K562 (cell line): ENCODE data around the gene ITPR1. TPM values are rescaled to one million over a fixed set of nuclear protein-coding genes. Genes with fewer than 3 reads are reported as not detected.

ENCODE experiments used
- ATAC-seq: fragments of 200-7000 bp; cut with Tn5 transposase; 3 replicates; pipeline ENCODE4 v1.9.1; 2020; ENCODE audit warnings: moderate library complexity
- BruUV-seq: library from RNA; stranded (reverse); fragments of 400-500 nt; replicated peaks from 2 replicates; lab custom pipeline; 2021; lab: Mats Ljungman, UMichigan
- CTCF ChIA-PET: fragments of 300-600 bp; formaldehyde crosslinking; extraction: SDS; loops from one replicate; lab custom pipeline; 2021; ENCODE audit warnings: low intra/inter-chr PET ratio; lab: Yijun Ruan, JAX
- POLR2A ChIA-PET: fragments of 300-600, 350-650 bp; sonication (Branson Sonifier 250); formaldehyde crosslinking; extraction: SDS; loops from one replicate; lab custom pipeline; 2021; ENCODE audit warnings: antibody characterized with exemption, inconsistent platforms; lab: Yijun Ruan, JAX
- DNase-seq, 4 experiments: peaks; one replicate each; pipeline versions ENCODE4 v3.0.0 to v3.0.0-alpha.2; 2011 to 2018; ENCODE audit warnings: low spot score in 3 of 4, mixed read lengths in 3 of 4; ENCODE audit errors: extremely low read depth in 1 of 4
- FAIRE-seq: peaks from 2 replicates; lab custom pipeline; 2011; peaks lifted over from hg19 to GRCh38; lab: Jason Lieb, UNC
- H2AFZ ChIP-seq: 2 replicates; pipeline ENCODE4 v1.6.0; 2011; ENCODE audit warnings: low read depth, low read length, control low read depth, inconsistent platforms
- H3K27ac ChIP-seq: fragments of 200-600 bp; 3 replicates; pipeline ENCODE4 v1.8.0; 2011; ENCODE audit warnings: low read depth, mild to moderate bottlenecking, control low read depth, inconsistent platforms, low read length, moderate library complexity, mixed read lengths; ENCODE audit errors: extremely low read depth
- H3K27me3 ChIP-seq, 2 experiments: fragments of 300-600 bp in 1 of 2; 2 replicates in 1 of 2; 3 replicates in 1 of 2; pipeline versions ENCODE4 v1.6.0 to v1.8.0; 2011; ENCODE audit warnings: inconsistent platforms in 2 of 2, low read length in 2 of 2, mild to moderate bottlenecking in 1 of 2, mixed read lengths in 1 of 2, moderate library complexity in 1 of 2; ENCODE audit not compliant: control insufficient read depth in 2 of 2, insufficient read depth in 2 of 2
- H3K36me3 ChIP-seq: fragments of 300-600 bp; 3 replicates; pipeline ENCODE4 v1.8.0; 2011; ENCODE audit warnings: mild to moderate bottlenecking, low read length, inconsistent platforms; ENCODE audit not compliant: control insufficient read depth, insufficient read depth
- H3K4me1 ChIP-seq, 2 experiments: fragments of 200-600 bp in 1 of 2; replicated peaks in 1 of 2; 2 replicates in 1 of 2; 3 replicates in 1 of 2; pipeline versions ENCODE4 v1.5.1 to v1.8.0; 2011; ENCODE audit warnings: inconsistent platforms in 2 of 2, low read length in 2 of 2, mild to moderate bottlenecking in 1 of 2, mixed read lengths in 1 of 2, moderate library complexity in 1 of 2; ENCODE audit not compliant: control insufficient read depth in 2 of 2, insufficient read depth in 2 of 2
- H3K4me2 ChIP-seq: 2 replicates; pipeline ENCODE4 v1.6.1; 2011; ENCODE audit warnings: low read length, control low read depth, inconsistent platforms, mixed read lengths; ENCODE audit not compliant: insufficient read depth
- H3K4me3 ChIP-seq: fragments of 200-600 bp; sonication (generic), shearing (Covaris generic); 2 replicates; pipeline ENCODE4 v1.5.1; 2016; ENCODE audit warnings: control low read depth, inconsistent platforms
- H3K79me2 ChIP-seq: fragments of 200-600 bp; 3 replicates; pipeline ENCODE4 v1.8.0; 2011; ENCODE audit warnings: low read length, inconsistent platforms; ENCODE audit not compliant: control insufficient read depth, insufficient read depth
- H3K9ac ChIP-seq, 2 experiments: 2 replicates each; pipeline versions ENCODE4 v1.6.0 to v1.6.1; 2011; ENCODE audit warnings: low read depth in 2 of 2, low read length in 2 of 2, control low read depth in 1 of 2, inconsistent platforms in 1 of 2, mild to moderate bottlenecking in 1 of 2, mixed read lengths in 1 of 2; ENCODE audit not compliant: insufficient read depth in 1 of 2
- H3K9me1 ChIP-seq: one replicate; pipeline ENCODE4 v1.6.0; 2011; ENCODE audit warnings: inconsistent platforms, mild to moderate bottlenecking, low read length, moderate library complexity; ENCODE audit not compliant: control insufficient read depth, insufficient read depth
- H3K9me3 ChIP-seq: replicated peaks from 2 replicates; pipeline ENCODE4 v1.5.1; 2011; ENCODE audit warnings: low read depth, low read length, inconsistent platforms; ENCODE audit not compliant: control insufficient read depth, insufficient read depth
- H4K20me1 ChIP-seq: replicated peaks from 2 replicates; pipeline ENCODE4 v1.6.1; 2011; ENCODE audit warnings: low read length, inconsistent platforms, mixed read lengths; ENCODE audit not compliant: control insufficient read depth, insufficient read depth
- CBFA2T2 ChIP-seq: fragments of 450-650 bp; conservative IDR thresholded peaks from 2 replicates; pipeline ENCODE4 v1.6.1; 2017; ENCODE audit warnings: mild to moderate bottlenecking
- CREBBP ChIP-seq: IDR thresholded peaks from one replicate; pipeline ENCODE4 v1.6.1; 2012; ENCODE audit warnings: low read depth, mild to moderate bottlenecking, control low read depth, inconsistent platforms, low read length
- E2F4 ChIP-seq: sonication (generic); formaldehyde crosslinking; IDR thresholded peaks from 2 replicates; pipeline ENCODE4 v1.8.0; 2022; ENCODE audit warnings: mild to moderate bottlenecking, low read depth, missing genetic modification reagents
- GATA2 ChIP-seq: sonication (generic); formaldehyde crosslinking; IDR thresholded peaks from 2 replicates; pipeline ENCODE4 v1.4.0; 2020; ENCODE audit warnings: mild to moderate bottlenecking, missing genetic modification reagents
- PKNOX1 ChIP-seq: fragments of 450-650 bp; IDR thresholded peaks from 2 replicates; pipeline ENCODE4 v1.6.1; 2016
- POLR2A ChIP-seq: fragments of 450-650 bp; conservative IDR thresholded peaks from 2 replicates; pipeline ENCODE4 v1.6.1; 2016
- POLR2H ChIP-seq: IDR thresholded peaks from 2 replicates; pipeline ENCODE4 v1.6.1; 2016; ENCODE audit warnings: missing genetic modification characterization, low read depth, mild to moderate bottlenecking, control low read depth, missing compliant biosample characterization, moderate library complexity
- POLR3A ChIP-seq: IDR thresholded peaks from 2 replicates; pipeline ENCODE4 v1.6.1; 2011; ENCODE audit warnings: borderline replicate concordance, mild to moderate bottlenecking, moderate library complexity; ENCODE audit not compliant: insufficient read length, insufficient read depth; ENCODE audit errors: extremely low read depth
- PRMT5 ChIP-seq: sonication (generic); formaldehyde crosslinking; IDR thresholded peaks from 2 replicates; pipeline ENCODE4 v1.5.0; 2020; ENCODE audit warnings: missing genetic modification reagents
- SMAD2 ChIP-seq: fragments of 150-350 bp; IDR thresholded peaks from 2 replicates; pipeline ENCODE4 v1.6.1; 2014; ENCODE audit warnings: low read depth, mild to moderate bottlenecking, low read length
- SMARCA4 ChIP-seq: fragments of 450-650 bp; IDR thresholded peaks from 2 replicates; pipeline ENCODE4 v1.6.1; 2016
- U2AF1 ChIP-seq: fragments of 200-400 bp; formaldehyde crosslinking; optimal IDR thresholded peaks from 2 replicates; pipeline ENCODE3; 2017; ENCODE audit warnings: mild to moderate bottlenecking, low read depth, low read length, moderate library complexity
- ZNF436 ChIP-seq: fragments of 250-450, 450-650 bp; sonication (Bioruptor Pico); formaldehyde crosslinking; IDR thresholded peaks from 2 replicates; pipeline ENCODE4 v1.7.0; 2020; ENCODE audit warnings: mild to moderate bottlenecking
- whole genome bisulfite sequencing: fragments of 100-300 bp; shearing (Covaris generic); methylation state at CpG from one replicate; pipeline ENCODE4 v1.1.6; 2016; ENCODE audit warnings: low coverage, mixed read lengths; ENCODE audit not compliant: insufficient coverage; ENCODE audit errors: missing lambda C conversion rate; 5-methylcytosine and 5-hydroxymethylcytosine counted together
- in situ Hi-C: fragments of 300-500 bp; cut with MboI; formaldehyde crosslinking; loops from 4 replicates; pipeline ENCODE4 v1.15.0; 2018; ENCODE audit warnings: inconsistent platforms, mixed read lengths
- intact Hi-C: fragments of 100-400 bp; cut with micrococcal nuclease; formaldehyde crosslinking; loops from 2 replicates; pipeline ENCODE4 v1.14.2; 2022
- polyA plus RNA-seq, 8 experiments: library from polyadenylated mRNA; depleted of rRNA in 4 of 8; stranded (reverse) in 5 of 8; unstranded in 3 of 8; fragments of >200 nt; fragmentation: Nextera tagmentation in 2 of 8; fragmentation: Illumina TruSeq in 1 of 8; extraction: Ambion mirVana in 2 of 8; extraction: Trizol in 1 of 8; gene quantifications; 2 replicates each; pipeline versions ENCODE4 v1.2.1 to v1.2.3, GENCODE V29; 2011 to 2014; ENCODE audit warnings: inconsistent platforms in 1 of 8, missing spikeins in 1 of 8
- total RNA-seq, 7 experiments: library from RNA; depleted of rRNA in 6 of 7; stranded (reverse); fragments of >200 nt in 6 of 7; fragmentation: Illumina TruSeq in 2 of 7; extraction: Trizol in 2 of 7; gene quantifications; 2 replicates each; pipeline versions ENCODE4 v1.2.1 to v1.2.3, GENCODE V29; 2011 to 2021; ENCODE audit warnings: low replicate concordance in 1 of 7
- TF ChIP-seq, protein P1 (sequence below): sonication (generic); IDR thresholded peaks from 2 replicates; pipeline ENCODE4 v1.6.1; 2016
- TF ChIP-seq, protein P2 (sequence below): IDR thresholded peaks from 2 replicates; pipeline ENCODE4 v1.6.1; 2011; ENCODE audit warnings: borderline replicate concordance, low read depth, mild to moderate bottlenecking, moderate library complexity, low read length; ENCODE audit not compliant: insufficient read depth, poor library complexity, severe bottlenecking

ITPR1 gene
- total and polyA plus RNA-seq, 9 of the 15 experiments (the other 6 are each of a cell fraction or from before 2014, with no cell fraction given): 22.4 to 40.0 (median 27.4) TPM

- Histone ChIP-seq H3K4me3 (no peak overlapping the region), H3K4me2 (no peak overlapping the region), H3K9me3 (no peaks in the 10 kb centered on the region), H2AFZ (peak overlapping the region; percentile 25; the same call in 1 of the 2 replicates), H3K9ac (peak overlapping the region in 1 of 2 experiments; percentile 32; a peak in 1 of 4 replicates), H3K9me1 (no peaks in the 10 kb centered on the region), H3K36me3 (peaks cover 2% of the 10 kb centered on the region; the same call in 1 of the 3 replicates), H3K27me3 (no peaks in the 10 kb centered on the region), H4K20me1 (no peaks in the 10 kb centered on the region), H3K4me1 (peaks cover 0 to 29% of the 10 kb centered on the region in 2 experiments; a peak in 4 of 5 replicates), H3K27ac (no peak overlapping the region), H3K79me2 (no peaks in the 10 kb centered on the region)
- ChIA-PET CTCF (no interaction called here), POLR2A (interaction anchor here (0.6 to 4.1 kb wide), 13 partner anchors 8 to 937 kb away, joined by 3 to 27 read pairs (median 3); partner anchors contain the start of gene BHLHE40)
- peak; percentile 45 for ATAC-seq
- WGBS: 52% methylated on average over 14 of the region's 14 CpGs
- no TSS peak for BruUV-seq
- no peak for FAIRE-seq
- in situ Hi-C loops (no loop called here), intact Hi-C loops (no loop called here)
- peak in 1 of 4 experiments; percentile 52 for DNase-seq
- no peak for TF ChIP-seq CREBBP
- TF ChIP-seq GATA2 (CRISPR knock-in tag): 0 out of 2 replicates have a peak, but pooled peaks have one; percentile 11
- TF ChIP-seq U2AF1: no peak
- TF ChIP-seq PKNOX1: no peak
- no peak for TF ChIP-seq POLR2H (tag)
- TF ChIP-seq POLR2A: no peak
- no peak for TF ChIP-seq CBFA2T2
- TF ChIP-seq PRMT5 (CRISPR knock-in tag): no peak
- TF ChIP-seq SMARCA4: peak; percentile 32; the same call in 1 of the 2 replicates
- TF ChIP-seq, protein P1, sequence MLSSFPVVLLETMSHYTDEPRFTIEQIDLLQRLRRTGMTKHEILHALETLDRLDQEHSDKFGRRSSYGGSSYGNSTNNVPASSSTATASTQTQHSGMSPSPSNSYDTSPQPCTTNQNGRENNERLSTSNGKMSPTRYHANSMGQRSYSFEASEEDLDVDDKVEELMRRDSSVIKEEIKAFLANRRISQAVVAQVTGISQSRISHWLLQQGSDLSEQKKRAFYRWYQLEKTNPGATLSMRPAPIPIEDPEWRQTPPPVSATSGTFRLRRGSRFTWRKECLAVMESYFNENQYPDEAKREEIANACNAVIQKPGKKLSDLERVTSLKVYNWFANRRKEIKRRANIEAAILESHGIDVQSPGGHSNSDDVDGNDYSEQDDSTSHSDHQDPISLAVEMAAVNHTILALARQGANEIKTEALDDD: peak; percentile 50; the same call in 1 of the 2 replicates
- no peak for TF ChIP-seq E2F4
- no peak for TF ChIP-seq POLR3A
- TF ChIP-seq ZNF436: no peak
- TF ChIP-seq, protein P2, sequence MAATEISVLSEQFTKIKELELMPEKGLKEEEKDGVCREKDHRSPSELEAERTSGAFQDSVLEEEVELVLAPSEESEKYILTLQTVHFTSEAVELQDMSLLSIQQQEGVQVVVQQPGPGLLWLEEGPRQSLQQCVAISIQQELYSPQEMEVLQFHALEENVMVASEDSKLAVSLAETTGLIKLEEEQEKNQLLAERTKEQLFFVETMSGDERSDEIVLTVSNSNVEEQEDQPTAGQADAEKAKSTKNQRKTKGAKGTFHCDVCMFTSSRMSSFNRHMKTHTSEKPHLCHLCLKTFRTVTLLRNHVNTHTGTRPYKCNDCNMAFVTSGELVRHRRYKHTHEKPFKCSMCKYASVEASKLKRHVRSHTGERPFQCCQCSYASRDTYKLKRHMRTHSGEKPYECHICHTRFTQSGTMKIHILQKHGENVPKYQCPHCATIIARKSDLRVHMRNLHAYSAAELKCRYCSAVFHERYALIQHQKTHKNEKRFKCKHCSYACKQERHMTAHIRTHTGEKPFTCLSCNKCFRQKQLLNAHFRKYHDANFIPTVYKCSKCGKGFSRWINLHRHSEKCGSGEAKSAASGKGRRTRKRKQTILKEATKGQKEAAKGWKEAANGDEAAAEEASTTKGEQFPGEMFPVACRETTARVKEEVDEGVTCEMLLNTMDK: no peak
- TF ChIP-seq SMAD2: no peak
These were observed 311.3 kb downstream of the ITPR1 start for GRCh38 chr3:4804161-4805058.
